HEK293 (cell line): Measurements from ENCODE around the gene SSTR3.

ENCODE experiments used
- GLIS2 ChIP-seq: fragments of 450-650 bp; formaldehyde crosslinking; IDR thresholded peaks from 2 replicates; pipeline ENCODE4 v1.5.1; 2016; ENCODE audit warnings: missing biosample characterization, missing genetic modification characterization
- HOXC10 ChIP-seq: sonication (generic); formaldehyde crosslinking; IDR thresholded peaks from 2 replicates; pipeline ENCODE4 v1.8.1; 2023; ENCODE audit warnings: mild to moderate bottlenecking, missing genetic modification reagents
- KLF7 ChIP-seq: fragments of 450-650 bp; formaldehyde crosslinking; IDR thresholded peaks from 2 replicates; pipeline ENCODE4 v1.5.1; 2016; ENCODE audit warnings: missing biosample characterization, missing genetic modification characterization, borderline replicate concordance
- OVOL3 ChIP-seq: fragments of 450-650 bp; formaldehyde crosslinking; IDR thresholded peaks from 2 replicates; pipeline ENCODE4 v1.5.1; 2016; ENCODE audit warnings: missing biosample characterization, missing genetic modification characterization
- SCRT1 ChIP-seq: fragments of 450-650 bp; formaldehyde crosslinking; IDR thresholded peaks from 2 replicates; pipeline ENCODE4 v1.5.1; 2016; ENCODE audit warnings: missing biosample characterization, missing genetic modification characterization, borderline replicate concordance
- SP3 ChIP-seq: fragments of 450-650 bp; formaldehyde crosslinking; IDR thresholded peaks from 2 replicates; pipeline ENCODE4 v1.5.1; 2016; ENCODE audit warnings: missing biosample characterization, missing genetic modification characterization
- TRIM28 ChIP-seq: IDR thresholded peaks from 2 replicates; pipeline ENCODE4 v1.6.1; 2011; ENCODE audit warnings: low read length, control low read depth, borderline replicate concordance
- ZBTB17 ChIP-seq: fragments of 450-650 bp; formaldehyde crosslinking; IDR thresholded peaks from 2 replicates; pipeline ENCODE4 v1.5.1; 2016; ENCODE audit warnings: missing biosample characterization, missing genetic modification characterization
- ZBTB21 ChIP-seq: fragments of 450-650 bp; formaldehyde crosslinking; IDR thresholded peaks from 2 replicates; pipeline ENCODE4 v1.5.1; 2017; ENCODE audit warnings: missing biosample characterization, missing genetic modification characterization
- ZFP3 ChIP-seq: fragments of 450-650 bp; formaldehyde crosslinking; IDR thresholded peaks from 2 replicates; pipeline ENCODE4 v1.5.1; 2016; ENCODE audit warnings: low read depth, missing biosample characterization, missing genetic modification characterization
- ZNF112 ChIP-seq: fragments of 450-650 bp; formaldehyde crosslinking; IDR thresholded peaks from 2 replicates; pipeline ENCODE4 v1.5.0; 2017; ENCODE audit warnings: missing biosample characterization, missing genetic modification characterization
- ZNF140 ChIP-seq: fragments of 450-650 bp; formaldehyde crosslinking; IDR thresholded peaks from 2 replicates; pipeline ENCODE4 v1.5.1; 2016; ENCODE audit warnings: missing biosample characterization, missing genetic modification characterization
- ZNF146 ChIP-seq: fragments of 450-650 bp; formaldehyde crosslinking; IDR thresholded peaks from 2 replicates; pipeline ENCODE4 v1.5.1; 2016; ENCODE audit warnings: missing biosample characterization, missing genetic modification characterization
- ZNF221 ChIP-seq: fragments of 450-650 bp; formaldehyde crosslinking; IDR thresholded peaks from 2 replicates; pipeline ENCODE4 v1.5.1; 2017; ENCODE audit warnings: missing biosample characterization, missing genetic modification characterization, borderline replicate concordance
- ZNF350 ChIP-seq: fragments of 450-650 bp; formaldehyde crosslinking; IDR thresholded peaks from 2 replicates; pipeline ENCODE4 v1.5.0; 2017; ENCODE audit warnings: missing biosample characterization, mild to moderate bottlenecking, missing genetic modification characterization
- ZNF37A ChIP-seq: fragments of 450-650 bp; IDR thresholded peaks from 2 replicates; pipeline ENCODE4 v1.5.1; 2018; ENCODE audit warnings: missing biosample characterization, missing genetic modification characterization
- ZNF473 ChIP-seq: fragments of 450-650 bp; formaldehyde crosslinking; IDR thresholded peaks from 2 replicates; pipeline ENCODE4 v1.5.1; 2017; ENCODE audit warnings: missing biosample characterization, missing genetic modification characterization
- ZNF501 ChIP-seq: fragments of 450-650 bp; formaldehyde crosslinking; IDR thresholded peaks from 2 replicates; pipeline ENCODE4 v1.5.1; 2016; ENCODE audit warnings: missing biosample characterization, missing genetic modification characterization
- ZNF555 ChIP-seq: fragments of 450-650 bp; formaldehyde crosslinking; conservative IDR thresholded peaks from 2 replicates; pipeline ENCODE4 v1.5.1; 2017; ENCODE audit warnings: missing biosample characterization, mild to moderate bottlenecking, missing genetic modification characterization, inconsistent platforms
- ZNF596 ChIP-seq: fragments of 450-650 bp; IDR thresholded peaks from 2 replicates; pipeline ENCODE4 v1.5.0; 2018; ENCODE audit warnings: missing biosample characterization, mild to moderate bottlenecking, missing genetic modification characterization, moderate library complexity
- ZNF626 ChIP-seq: fragments of 450-650 bp; sonication (Bioruptor Pico); formaldehyde crosslinking; IDR thresholded peaks from 2 replicates; pipeline ENCODE4 v1.5.1; 2018; ENCODE audit warnings: missing biosample characterization, missing genetic modification characterization, inconsistent platforms
- ZNF677 ChIP-seq: fragments of 450-650 bp; IDR thresholded peaks from 2 replicates; pipeline ENCODE4 v1.5.0; 2018; ENCODE audit warnings: missing biosample characterization, mild to moderate bottlenecking, missing genetic modification characterization, moderate library complexity
- ZNF776 ChIP-seq: fragments of 450-650 bp; formaldehyde crosslinking; IDR thresholded peaks from 2 replicates; pipeline ENCODE4 v1.5.0; 2017; ENCODE audit warnings: missing biosample characterization, missing genetic modification characterization, borderline replicate concordance
- ZNF777 ChIP-seq: fragments of 450-650 bp; formaldehyde crosslinking; IDR thresholded peaks from 2 replicates; pipeline ENCODE4 v1.5.1; 2017; ENCODE audit warnings: missing biosample characterization, missing genetic modification characterization, borderline replicate concordance
- ZSCAN16 ChIP-seq: fragments of 450-650 bp; formaldehyde crosslinking; IDR thresholded peaks from 2 replicates; pipeline ENCODE4 v1.5.1; 2016; ENCODE audit warnings: missing biosample characterization, missing genetic modification characterization
- ZSCAN30 ChIP-seq: fragments of 450-650 bp; IDR thresholded peaks from 2 replicates; pipeline ENCODE4 v1.5.1; 2018; ENCODE audit warnings: missing biosample characterization, mild to moderate bottlenecking, missing genetic modification characterization, moderate library complexity
- TF ChIP-seq, protein P1 (sequence below): fragments of 450-650 bp; IDR thresholded peaks from 2 replicates; pipeline ENCODE4 v1.5.1; 2018; ENCODE audit warnings: missing biosample characterization, missing genetic modification characterization
- TF ChIP-seq, protein P2 (sequence below): fragments of 450-650 bp; formaldehyde crosslinking; IDR thresholded peaks from 2 replicates; pipeline ENCODE4 v1.5.1; 2016; ENCODE audit warnings: missing biosample characterization, missing genetic modification characterization
- TF ChIP-seq, protein P3 (sequence below): fragments of 450-650 bp; formaldehyde crosslinking; IDR thresholded peaks from 2 replicates; pipeline ENCODE4 v1.5.1; 2017; ENCODE audit warnings: missing biosample characterization, missing genetic modification characterization
- TF ChIP-seq, protein P4 (sequence below): fragments of 450-650 bp; formaldehyde crosslinking; IDR thresholded peaks from 2 replicates; pipeline ENCODE4 v1.5.1; 2016; ENCODE audit warnings: missing biosample characterization, missing genetic modification characterization
- TF ChIP-seq, protein P5 (sequence below): fragments of 450-650 bp; formaldehyde crosslinking; IDR thresholded peaks from 2 replicates; pipeline ENCODE4 v1.5.1; 2017; ENCODE audit warnings: missing biosample characterization, missing genetic modification characterization

SSTR3 gene

DNA sequence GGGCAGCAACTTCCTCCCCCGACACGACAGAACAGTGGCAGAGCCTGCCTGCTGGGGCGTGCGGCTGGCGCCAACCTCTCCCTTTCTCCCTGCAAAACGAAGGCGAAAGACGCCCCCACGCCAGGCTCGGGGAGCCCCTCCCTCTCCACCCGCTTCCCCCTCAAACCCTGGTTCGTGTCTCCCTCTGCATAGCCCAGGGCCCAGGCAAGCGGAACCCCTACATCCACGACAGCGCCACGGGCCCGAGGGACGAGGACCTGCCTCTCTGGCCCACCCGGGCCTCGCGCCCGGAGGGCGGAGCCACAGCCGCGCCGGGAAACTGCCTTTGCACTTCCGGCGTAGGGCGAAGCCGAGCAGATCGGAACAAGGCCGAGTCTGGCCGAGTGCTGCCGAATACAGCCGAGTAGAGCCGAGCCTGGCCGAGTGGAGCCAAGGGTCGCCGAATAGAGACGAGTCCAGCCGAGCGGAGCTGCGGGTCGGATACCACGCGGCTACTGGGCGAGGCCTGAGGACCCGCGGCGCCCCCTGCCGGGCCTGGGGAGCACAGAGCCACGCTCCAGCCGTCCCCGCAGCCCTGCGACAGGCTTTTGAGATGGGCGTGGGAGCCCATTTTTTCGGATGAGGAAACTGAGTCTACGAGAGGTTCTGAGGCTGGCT is 13.0 kb downstream of the SSTR3 start (continued):
- TF ChIP-seq ZNF37A (tag by site-specific recombination) (no peak), SCRT1 (no peak), TRIM28 (peak; percentile 67; the same call in 1 of the 2 replicates), ZNF626 (tag by site-specific recombination) (no peak), ZNF221 (tag by site-specific recombination) (no peak), ZNF146 (tag by site-specific recombination) (no peak), ZNF677 (tag by site-specific recombination) (no peak), ZNF350 (tag by site-specific recombination) (no peak), GLIS2 (tag by site-specific recombination) (peak; percentile 33), ZNF473 (no peak), ZNF777 (tag by site-specific recombination) (peak; percentile 61; the same call in 1 of the 2 replicates), ZBTB17 (tag by site-specific recombination) (peak; percentile 93; the same call in 1 of the 2 replicates), ZBTB21 (no peak; the same call in 1 of the 2 replicates), ZNF555 (tag by site-specific recombination) (no peak), KLF7 (tag by site-specific recombination) (no peak; the same call in 1 of the 2 replicates), ZNF112 (tag by site-specific recombination) (no peak), HOXC10 (CRISPR knock-in tag) (no peak), ZFP3 (tag by site-specific recombination) (no peak), ZNF501 (peak; percentile 60), ZNF140 (no peak), OVOL3 (tag by site-specific recombination) (no peak), ZSCAN30 (tag by site-specific recombination) (peak; percentile 91), SP3 (peak; percentile 64), ZNF776 (tag by site-specific recombination) (no peak), ZNF596 (no peak), ZSCAN16 (tag by site-specific recombination) (no peak)
- TF ChIP-seq, protein P1, sequence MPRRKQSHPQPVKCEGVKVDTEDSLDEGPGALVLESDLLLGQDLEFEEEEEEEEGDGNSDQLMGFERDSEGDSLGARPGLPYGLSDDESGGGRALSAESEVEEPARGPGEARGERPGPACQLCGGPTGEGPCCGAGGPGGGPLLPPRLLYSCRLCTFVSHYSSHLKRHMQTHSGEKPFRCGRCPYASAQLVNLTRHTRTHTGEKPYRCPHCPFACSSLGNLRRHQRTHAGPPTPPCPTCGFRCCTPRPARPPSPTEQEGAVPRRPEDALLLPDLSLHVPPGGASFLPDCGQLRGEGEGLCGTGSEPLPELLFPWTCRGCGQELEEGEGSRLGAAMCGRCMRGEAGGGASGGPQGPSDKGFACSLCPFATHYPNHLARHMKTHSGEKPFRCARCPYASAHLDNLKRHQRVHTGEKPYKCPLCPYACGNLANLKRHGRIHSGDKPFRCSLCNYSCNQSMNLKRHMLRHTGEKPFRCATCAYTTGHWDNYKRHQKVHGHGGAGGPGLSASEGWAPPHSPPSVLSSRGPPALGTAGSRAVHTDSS, result no peak
- TF ChIP-seq, protein P2, sequence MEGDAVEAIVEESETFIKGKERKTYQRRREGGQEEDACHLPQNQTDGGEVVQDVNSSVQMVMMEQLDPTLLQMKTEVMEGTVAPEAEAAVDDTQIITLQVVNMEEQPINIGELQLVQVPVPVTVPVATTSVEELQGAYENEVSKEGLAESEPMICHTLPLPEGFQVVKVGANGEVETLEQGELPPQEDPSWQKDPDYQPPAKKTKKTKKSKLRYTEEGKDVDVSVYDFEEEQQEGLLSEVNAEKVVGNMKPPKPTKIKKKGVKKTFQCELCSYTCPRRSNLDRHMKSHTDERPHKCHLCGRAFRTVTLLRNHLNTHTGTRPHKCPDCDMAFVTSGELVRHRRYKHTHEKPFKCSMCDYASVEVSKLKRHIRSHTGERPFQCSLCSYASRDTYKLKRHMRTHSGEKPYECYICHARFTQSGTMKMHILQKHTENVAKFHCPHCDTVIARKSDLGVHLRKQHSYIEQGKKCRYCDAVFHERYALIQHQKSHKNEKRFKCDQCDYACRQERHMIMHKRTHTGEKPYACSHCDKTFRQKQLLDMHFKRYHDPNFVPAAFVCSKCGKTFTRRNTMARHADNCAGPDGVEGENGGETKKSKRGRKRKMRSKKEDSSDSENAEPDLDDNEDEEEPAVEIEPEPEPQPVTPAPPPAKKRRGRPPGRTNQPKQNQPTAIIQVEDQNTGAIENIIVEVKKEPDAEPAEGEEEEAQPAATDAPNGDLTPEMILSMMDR (tag by site-specific recombination), result peak; percentile 91
- TF ChIP-seq, protein P3, sequence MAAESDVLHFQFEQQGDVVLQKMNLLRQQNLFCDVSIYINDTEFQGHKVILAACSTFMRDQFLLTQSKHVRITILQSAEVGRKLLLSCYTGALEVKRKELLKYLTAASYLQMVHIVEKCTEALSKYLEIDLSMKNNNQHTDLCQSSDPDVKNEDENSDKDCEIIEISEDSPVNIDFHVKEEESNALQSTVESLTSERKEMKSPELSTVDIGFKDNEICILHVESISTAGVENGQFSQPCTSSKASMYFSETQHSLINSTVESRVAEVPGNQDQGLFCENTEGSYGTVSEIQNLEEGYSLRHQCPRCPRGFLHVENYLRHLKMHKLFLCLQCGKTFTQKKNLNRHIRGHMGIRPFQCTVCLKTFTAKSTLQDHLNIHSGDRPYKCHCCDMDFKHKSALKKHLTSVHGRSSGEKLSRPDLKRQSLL (tag by site-specific recombination), result no peak
- TF ChIP-seq, protein P4, sequence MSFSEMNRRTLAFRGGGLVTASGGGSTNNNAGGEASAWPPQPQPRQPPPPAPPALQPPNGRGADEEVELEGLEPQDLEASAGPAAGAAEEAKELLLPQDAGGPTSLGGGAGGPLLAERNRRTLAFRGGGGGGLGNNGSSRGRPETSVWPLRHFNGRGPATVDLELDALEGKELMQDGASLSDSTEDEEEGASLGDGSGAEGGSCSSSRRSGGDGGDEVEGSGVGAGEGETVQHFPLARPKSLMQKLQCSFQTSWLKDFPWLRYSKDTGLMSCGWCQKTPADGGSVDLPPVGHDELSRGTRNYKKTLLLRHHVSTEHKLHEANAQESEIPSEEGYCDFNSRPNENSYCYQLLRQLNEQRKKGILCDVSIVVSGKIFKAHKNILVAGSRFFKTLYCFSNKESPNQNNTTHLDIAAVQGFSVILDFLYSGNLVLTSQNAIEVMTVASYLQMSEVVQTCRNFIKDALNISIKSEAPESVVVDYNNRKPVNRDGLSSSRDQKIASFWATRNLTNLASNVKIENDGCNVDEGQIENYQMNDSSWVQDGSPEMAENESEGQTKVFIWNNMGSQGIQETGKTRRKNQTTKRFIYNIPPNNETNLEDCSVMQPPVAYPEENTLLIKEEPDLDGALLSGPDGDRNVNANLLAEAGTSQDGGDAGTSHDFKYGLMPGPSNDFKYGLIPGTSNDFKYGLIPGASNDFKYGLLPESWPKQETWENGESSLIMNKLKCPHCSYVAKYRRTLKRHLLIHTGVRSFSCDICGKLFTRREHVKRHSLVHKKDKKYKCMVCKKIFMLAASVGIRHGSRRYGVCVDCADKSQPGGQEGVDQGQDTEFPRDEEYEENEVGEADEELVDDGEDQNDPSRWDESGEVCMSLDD, result no peak; the same call in 1 of the 2 replicates
- TF ChIP-seq, protein P5, sequence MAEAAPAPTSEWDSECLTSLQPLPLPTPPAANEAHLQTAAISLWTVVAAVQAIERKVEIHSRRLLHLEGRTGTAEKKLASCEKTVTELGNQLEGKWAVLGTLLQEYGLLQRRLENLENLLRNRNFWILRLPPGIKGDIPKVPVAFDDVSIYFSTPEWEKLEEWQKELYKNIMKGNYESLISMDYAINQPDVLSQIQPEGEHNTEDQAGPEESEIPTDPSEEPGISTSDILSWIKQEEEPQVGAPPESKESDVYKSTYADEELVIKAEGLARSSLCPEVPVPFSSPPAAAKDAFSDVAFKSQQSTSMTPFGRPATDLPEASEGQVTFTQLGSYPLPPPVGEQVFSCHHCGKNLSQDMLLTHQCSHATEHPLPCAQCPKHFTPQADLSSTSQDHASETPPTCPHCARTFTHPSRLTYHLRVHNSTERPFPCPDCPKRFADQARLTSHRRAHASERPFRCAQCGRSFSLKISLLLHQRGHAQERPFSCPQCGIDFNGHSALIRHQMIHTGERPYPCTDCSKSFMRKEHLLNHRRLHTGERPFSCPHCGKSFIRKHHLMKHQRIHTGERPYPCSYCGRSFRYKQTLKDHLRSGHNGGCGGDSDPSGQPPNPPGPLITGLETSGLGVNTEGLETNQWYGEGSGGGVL (tag by site-specific recombination), result peak; percentile 6; the same call in 1 of the 2 replicates
